CD4-positive, alpha-beta T cell treated with Interleukin-15 for 1 hour (primary cell): ENCODE data around the gene ASB1.

Experiments
- DNase-seq: peaks from one replicate; pipeline ENCODE4 v3.0.0-alpha.2; 2020

Gene ASB1

GRCh38 chr2:238426568-238427434, at the start of gene ASB1:
ASB1 (plus strand) TSS chr2:238426927; CDS start chr2:238427071, 144 bp downstream.
- peak; percentile 75 for DNase-seq

- DNase-seq = no peak
These were observed 48.3 kb upstream of the ASB1 start for GRCh38 chr2:238378230-238379095.

GRCh38 chr2:238379096-238379810, 47.5 kb upstream of the ASB1 start:
- DNase-seq = peak; percentile 39

- DNase-seq = no peak
These were observed 46.4 kb upstream of the ASB1 start for GRCh38 chr2:238380336-238380735.

GRCh38 chr2:238380785-238381184, 45.9 kb upstream of the ASB1 start:
- DNase-seq = no peak

GRCh38 chr2:238381341-238382115, 45.2 kb upstream of the ASB1 start:
- no peak for DNase-seq

- no peak for DNase-seq
These were observed 44.3 kb upstream of the ASB1 start for GRCh38 chr2:238382381-238382781.

- no peak for DNase-seq
These were observed 43.6 kb upstream of the ASB1 start for GRCh38 chr2:238383135-238383534.

- DNase-seq = no peak
These were observed 42.9 kb upstream of the ASB1 start for GRCh38 chr2:238383743-238384380.

- no peak for DNase-seq
These were observed 39.4 kb upstream of the ASB1 start for GRCh38 chr2:238387332-238387731.

GRCh38 chr2:238388794-238389193, 37.9 kb upstream of the ASB1 start:
- DNase-seq = no peak

GRCh38 chr2:238389988-238390589, 36.6 kb upstream of the ASB1 start:
- DNase-seq = no peak

- DNase-seq = no peak
These were observed 35.6 kb upstream of the ASB1 start for GRCh38 chr2:238391042-238391689.

- no peak for DNase-seq
These were observed 30.1 kb upstream of the ASB1 start for GRCh38 chr2:238396663-238397062.

- DNase-seq = no peak
These were observed 29.4 kb upstream of the ASB1 start for GRCh38 chr2:238397356-238397755.

GRCh38 chr2:238398577-238398976, 28.1 kb upstream of the ASB1 start:
- no peak for DNase-seq

GRCh38 chr2:238399094-238399493, 27.6 kb upstream of the ASB1 start:
- no peak for DNase-seq

- no peak for DNase-seq
These were observed 25.2 kb upstream of the ASB1 start for GRCh38 chr2:238401551-238401950.

GRCh38 chr2:238403632-238404405, 22.9 kb upstream of the ASB1 start:
- DNase-seq = no peak
